B cell (primary cell): ENCODE data around the gene TSPAN14. TPM values are rescaled to one million over a fixed set of nuclear protein-coding genes. Genes with fewer than 3 reads are reported as not detected.

ENCODE experiments used
- ATAC-seq: fragments of 200-7000 bp; cut with Tn5 transposase; one replicate; pipeline ENCODE4 v1.10.0; 2021; ENCODE audit warnings: low read depth, mild to moderate bottlenecking, moderate number of reproducible peaks, moderate library complexity
- CTCF ChIA-PET: fragments of 350-600 bp; sonication (Branson Sonifier 250); formaldehyde crosslinking; loops from one replicate; lab custom pipeline; 2021; ENCODE audit warnings: antibody characterized with exemption, inconsistent platforms; lab: Charles Lee
- POLR2A ChIA-PET: fragments of 350-600 bp; sonication (Branson Sonifier 250); formaldehyde crosslinking; loops from one replicate; lab custom pipeline; 2021; ENCODE audit warnings: antibody characterized with exemption; lab: Charles Lee
- DNase-seq: peaks from one replicate; pipeline ENCODE4 v3.0.0; 2013
- H2AFZ ChIP-seq: 2 replicates; pipeline ENCODE4 v1.6.1; 2012; ENCODE audit warnings: mild to moderate bottlenecking, low read depth, low read length; ENCODE audit not compliant: insufficient read depth, poor library complexity, severe bottlenecking
- H3K27ac ChIP-seq, 2 donors: 1 replicate in 1 of 2; 2 replicates in 1 of 2; pipeline ENCODE4 v1.5.1; 2012 to 2013; ENCODE audit warnings: low read length in 2 of 2, mild to moderate bottlenecking in 2 of 2, moderate library complexity in 1 of 2
- H3K27me3 ChIP-seq, 4 experiments: fragments of 200-600 bp in 1 of 4; sonication (generic) in 1 of 4; replicated peaks in 1 of 4; 1 replicate in 2 of 4; 2 replicates in 2 of 4; pipeline versions ENCODE4 v1.6.1 to v1.7.0; 2013 to 2016; ENCODE audit warnings: low read length in 3 of 4, mild to moderate bottlenecking in 2 of 4, mixed read lengths in 1 of 4, moderate library complexity in 1 of 4; ENCODE audit not compliant: insufficient read depth in 4 of 4, control insufficient read depth in 3 of 4; ENCODE audit errors: control extremely low read depth in 1 of 4
- H3K36me3 ChIP-seq, 2 experiments: replicated peaks in 1 of 2; 1 replicate in 1 of 2; 2 replicates in 1 of 2; pipeline versions ENCODE4 v1.6.1 to v1.7.1; 2013; ENCODE audit warnings: low read length in 1 of 2; ENCODE audit not compliant: insufficient read depth in 2 of 2, control insufficient read depth in 1 of 2; ENCODE audit errors: control extremely low read depth in 1 of 2, extremely low read depth in 1 of 2
- H3K4me1 ChIP-seq, 2 donors: fragments of 200-600 bp in 1 of 2; sonication (generic) in 1 of 2; 1 replicate in 1 of 2; 2 replicates in 1 of 2; pipeline versions ENCODE4 v1.5.1 to v1.6.1; 2013 to 2017; ENCODE audit warnings: low read length in 2 of 2; ENCODE audit not compliant: control insufficient read depth in 2 of 2, insufficient read depth in 2 of 2
- H3K4me2 ChIP-seq: replicated peaks from 2 replicates; pipeline ENCODE3; 2012; ENCODE audit warnings: mild to moderate bottlenecking, low read depth, low read length; ENCODE audit not compliant: poor library complexity, severe bottlenecking
- H3K4me3 ChIP-seq, 5 experiments: fragments of 200-600 bp in 1 of 5; sonication (generic) in 1 of 5; 1 replicate in 3 of 5; 2 replicates in 2 of 5; pipeline versions ENCODE4 v1.5.1 to v1.7.0; 2011 to 2016; ENCODE audit warnings: low read length in 4 of 5, mild to moderate bottlenecking in 4 of 5, low read depth in 2 of 5, control low read depth in 1 of 5, moderate library complexity in 1 of 5; ENCODE audit not compliant: insufficient read depth in 1 of 5; ENCODE audit errors: control extremely low read depth in 1 of 5, extremely low read depth in 1 of 5
- H3K79me2 ChIP-seq: fragments of 200-600 bp; sonication (generic); one replicate; pipeline ENCODE4 v1.6.0; 2016; ENCODE audit warnings: low read length; ENCODE audit not compliant: control insufficient read depth, insufficient read depth
- H3K9ac ChIP-seq: fragments of 200-600 bp; sonication (generic); 2 replicates; pipeline ENCODE4 v1.6.1; 2017; ENCODE audit warnings: mild to moderate bottlenecking, low read length, moderate library complexity
- H3K9me3 ChIP-seq, 3 donors: one replicate each; pipeline versions ENCODE4 v1.6.1 to v1.7.1; 2013; ENCODE audit warnings: low read length in 2 of 3; ENCODE audit not compliant: control insufficient read depth in 2 of 3, insufficient read depth in 1 of 3; ENCODE audit errors: control extremely low read depth in 1 of 3
- H4K20me1 ChIP-seq: 2 replicates; pipeline ENCODE4 v1.6.0; 2012; ENCODE audit warnings: mild to moderate bottlenecking, low read length; ENCODE audit not compliant: insufficient read depth, control insufficient read depth, poor library complexity, severe bottlenecking
- H3K27ac Mint-ChIP-seq: one replicate; pipeline ENCODE4 v1.8.0; 2021; ENCODE audit warnings: mixed read lengths
- H3K27me3 Mint-ChIP-seq: one replicate; pipeline ENCODE4 v1.8.0; 2021; ENCODE audit warnings: mixed read lengths
- H3K4me1 Mint-ChIP-seq: one replicate; pipeline ENCODE4 v1.8.0; 2021; ENCODE audit warnings: mixed read lengths
- H3K4me3 Mint-ChIP-seq: one replicate; pipeline ENCODE4 v1.8.0; 2021; ENCODE audit warnings: mixed read lengths
- H3K9me3 Mint-ChIP-seq: one replicate; pipeline ENCODE4 v1.8.0; 2022; ENCODE audit warnings: mixed read lengths; ENCODE audit not compliant: insufficient read depth
- EZH2 ChIP-seq: IDR thresholded peaks from 2 replicates; pipeline ENCODE4 v1.6.1; 2012; ENCODE audit warnings: borderline replicate concordance, low read depth, mild to moderate bottlenecking, moderate library complexity, low read length; ENCODE audit not compliant: insufficient read depth, poor library complexity, severe bottlenecking
- WGBS: methylation state at CpG from one replicate; pipeline ENCODE4 v1.1.5; 2013; ENCODE audit warnings: missing lambda C conversion rate; ENCODE audit not compliant: insufficient coverage; 5-methylcytosine and 5-hydroxymethylcytosine counted together
- intact Hi-C: fragments of 100-400 bp; cut with micrococcal nuclease; formaldehyde crosslinking; loops from one replicate; pipeline ENCODE4 v1.10.0; 2022
- polyA plus RNA-seq: library from polyadenylated mRNA; depleted of rRNA; stranded (reverse); fragments of >200 nt; gene quantifications from 2 replicates; pipeline ENCODE4 v1.2.3, GENCODE V29; 2012
- total RNA-seq, 2 donors: library from RNA; stranded (reverse); fragments of 120-200 nt in 1 of 2; gene quantifications; 1 replicate in 1 of 2; 2 replicates in 1 of 2; pipeline versions ENCODE4 v1.2.3 to v1.2.4, GENCODE V29; 2013 to 2022
- TF ChIP-seq, protein P1 (sequence below): fragments of 200-600 bp; IDR thresholded peaks from one replicate; pipeline ENCODE4 v1.8.0; 2022; ENCODE audit warnings: antibody characterized with exemption, mild to moderate bottlenecking

Gene TSPAN14
- total and polyA plus RNA-seq, 2 donors (not counting 1 experiment from before 2014, with no cell fraction given) = 27.8 to 55.3 TPM

DNA sequence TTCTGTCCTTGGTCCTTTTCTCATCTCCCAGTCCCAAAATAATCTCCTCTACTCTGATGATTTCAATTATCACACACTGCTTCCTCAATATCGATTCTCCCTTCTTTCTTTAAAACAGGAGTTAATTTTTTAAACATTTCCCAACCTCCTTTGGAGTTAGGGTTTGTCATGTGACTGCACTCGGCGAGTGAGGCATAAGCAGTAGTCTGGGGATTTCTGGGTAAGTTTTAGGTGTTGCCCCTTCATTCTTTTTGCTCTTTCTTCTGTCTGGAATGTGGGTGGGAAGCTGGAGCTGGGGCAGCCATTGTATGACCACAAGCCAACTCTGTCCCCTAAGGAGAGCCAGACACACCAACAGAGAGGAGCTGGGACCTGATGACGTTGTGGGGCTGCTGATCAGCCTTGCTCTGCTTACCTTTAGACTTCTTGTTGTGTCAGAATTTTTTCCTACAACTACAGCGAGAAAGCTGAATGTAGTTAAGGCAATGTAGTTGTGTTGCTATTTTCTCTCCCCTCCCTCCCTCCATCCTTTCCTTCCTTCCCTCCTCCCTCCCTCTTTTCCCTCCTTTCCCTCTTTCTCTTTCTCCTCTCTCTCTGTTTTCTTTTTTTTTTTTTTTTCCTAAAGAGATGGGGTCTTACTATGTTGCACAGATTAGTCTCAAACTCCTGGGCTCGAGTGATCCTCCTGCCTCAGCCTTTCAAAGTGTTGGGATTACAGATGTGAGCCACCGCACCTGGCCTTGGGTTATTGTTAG lies 6.5 kb upstream of the TSPAN14 start:
- whole genome bisulfite sequencing = 48% methylated on average over 2 of the region's 7 CpGs
- no peak overlapping the region for H3K4me2 ChIP-seq
- Mint-ChIP-seq H3K27ac (no peak overlapping the region), H3K4me3 (no peak overlapping the region), H3K27me3 (no peaks in the 10 kb centered on the region), H3K4me1 (peaks cover 9% of the 10 kb centered on the region), H3K9me3 (no peaks in the 10 kb centered on the region)
- H3K27ac ChIP-seq = no peak overlapping the region
- H3K9me3 ChIP-seq = no peaks in the 10 kb centered on the region
- H2AFZ ChIP-seq = no peak overlapping the region
- intact Hi-C loops = no loop called here
- no peak overlapping the region for H3K9ac ChIP-seq
- H3K27me3 ChIP-seq = no peaks in the 10 kb centered on the region
- ChIA-PET POLR2A (interaction anchor here (0.7 kb wide), 1 partner anchor 15 kb away, joined by 3 read pairs; no protein-coding TSS in a partner anchor), CTCF (interaction anchor here (3.8 to 14.9 kb wide), 2 partner anchors 11 to 58 kb away, joined by 26 to 500 read pairs; no protein-coding TSS in a partner anchor)
- DNase-seq (no peak), ATAC-seq (no peak)
- H4K20me1 ChIP-seq = no peaks in the 10 kb centered on the region
- peaks cover 0 to 6% of the 10 kb centered on the region in 2 donors for H3K4me1 ChIP-seq
- no peak overlapping the region for H3K4me3 ChIP-seq
- TF ChIP-seq, protein P1, sequence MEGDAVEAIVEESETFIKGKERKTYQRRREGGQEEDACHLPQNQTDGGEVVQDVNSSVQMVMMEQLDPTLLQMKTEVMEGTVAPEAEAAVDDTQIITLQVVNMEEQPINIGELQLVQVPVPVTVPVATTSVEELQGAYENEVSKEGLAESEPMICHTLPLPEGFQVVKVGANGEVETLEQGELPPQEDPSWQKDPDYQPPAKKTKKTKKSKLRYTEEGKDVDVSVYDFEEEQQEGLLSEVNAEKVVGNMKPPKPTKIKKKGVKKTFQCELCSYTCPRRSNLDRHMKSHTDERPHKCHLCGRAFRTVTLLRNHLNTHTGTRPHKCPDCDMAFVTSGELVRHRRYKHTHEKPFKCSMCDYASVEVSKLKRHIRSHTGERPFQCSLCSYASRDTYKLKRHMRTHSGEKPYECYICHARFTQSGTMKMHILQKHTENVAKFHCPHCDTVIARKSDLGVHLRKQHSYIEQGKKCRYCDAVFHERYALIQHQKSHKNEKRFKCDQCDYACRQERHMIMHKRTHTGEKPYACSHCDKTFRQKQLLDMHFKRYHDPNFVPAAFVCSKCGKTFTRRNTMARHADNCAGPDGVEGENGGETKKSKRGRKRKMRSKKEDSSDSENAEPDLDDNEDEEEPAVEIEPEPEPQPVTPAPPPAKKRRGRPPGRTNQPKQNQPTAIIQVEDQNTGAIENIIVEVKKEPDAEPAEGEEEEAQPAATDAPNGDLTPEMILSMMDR = no peak
- no peak for TF ChIP-seq EZH2
- H3K36me3 ChIP-seq = no peaks in the 10 kb centered on the region
- H3K79me2 ChIP-seq = no peaks in the 10 kb centered on the region
